Head of caudate nucleus (tissue), 42 donors: ENCODE measurements around the gene UGT1A8.
"Not testable (repeated sequence)": the region's sequence is repeated elsewhere in the genome, so short reads cannot be mapped to it uniquely, and the experiment has no call there.

Experiments used
- DNase-seq, 42 donors: peaks; one replicate each; pipeline versions ENCODE4 v3.0.0 to v3.0.0-alpha.2; 2020 to 2021; ENCODE audit warnings: mixed read lengths in 7 of 42
- intact Hi-C: fragments of 100-400 bp; cut with DNase I; formaldehyde crosslinking; loops from one replicate; pipeline ENCODE4 v1.15.0; 2022

The UGT1A8 gene

GRCh38 chr2:233680361-233681045 is 63.1 kb downstream of the UGT1A8 start:
- no peak for DNase-seq
- intact Hi-C loops: no loop called here

- intact Hi-C loops: no loop called here
- no peak for DNase-seq
Measured at GRCh38 chr2:233681521-233682099, 64.2 kb downstream of the UGT1A8 start, which contains the start of gene UGT1A7. Gene UGT1A7 (plus strand): TSS chr2:233681901. CDS start chr2:233681938, 37 bp downstream.

- DNase-seq: no peak
- intact Hi-C loops: no loop called here
Measured at GRCh38 chr2:233684640-233685039, 67.2 kb downstream of the UGT1A8 start.

- intact Hi-C loops: no loop called here
- no peak for DNase-seq
Measured at GRCh38 chr2:233686928-233687327, 69.5 kb downstream of the UGT1A8 start.

- intact Hi-C loops: no loop called here
- DNase-seq: no peak
Measured at GRCh38 chr2:233688341-233688740, 70.9 kb downstream of the UGT1A8 start.

GRCh38 chr2:233689031-233689430 is 71.6 kb downstream of the UGT1A8 start:
- DNase-seq: no peak
- intact Hi-C loops: no loop called here

- intact Hi-C loops: no loop called here
- DNase-seq: no peak
Measured at GRCh38 chr2:233689501-233689900, 72.1 kb downstream of the UGT1A8 start.

- intact Hi-C loops: no loop called here
- DNase-seq: no peak
Measured at GRCh38 chr2:233690444-233690843, 73.0 kb downstream of the UGT1A8 start.

GRCh38 chr2:233691443-233692433 is 74.3 kb downstream of the UGT1A8 start:
- DNase-seq: no peak
- intact Hi-C loops: no loop called here

GRCh38 chr2:233692648-233693047 is 75.2 kb downstream of the UGT1A8 start, which contains the start of gene UGT1A6:
Gene UGT1A6 (plus strand): TSS chr2:233692890. CDS start chr2:233693005, 115 bp downstream.
- no peak for DNase-seq
- intact Hi-C loops: no loop called here

- no peak for DNase-seq
- intact Hi-C loops: no loop called here
Measured at GRCh38 chr2:233693963-233694362, 76.5 kb downstream of the UGT1A8 start.

GRCh38 chr2:233698740-233699139 is 81.3 kb downstream of the UGT1A8 start:
- intact Hi-C loops: no loop called here
- no peak for DNase-seq

- DNase-seq: no peak
- intact Hi-C loops: no loop called here
Measured at GRCh38 chr2:233699424-233700027, 82.1 kb downstream of the UGT1A8 start.

- peak in 5 of 42 donors; percentile 4 to 14 (median 10) for DNase-seq
- intact Hi-C loops: no loop called here
Measured at GRCh38 chr2:233700028-233700635, 82.7 kb downstream of the UGT1A8 start.

GRCh38 chr2:233700842-233701241 is 83.4 kb downstream of the UGT1A8 start:
- DNase-seq, intact Hi-C loops: not testable (repeated sequence)

- intact Hi-C loops: no loop called here
- DNase-seq: no peak
Measured at GRCh38 chr2:233702238-233702637, 84.8 kb downstream of the UGT1A8 start.

GRCh38 chr2:233705911-233706506 is 88.6 kb downstream of the UGT1A8 start:
- intact Hi-C loops: no loop called here
- DNase-seq: no peak

GRCh38 chr2:233706720-233707119 is 89.3 kb downstream of the UGT1A8 start:
- intact Hi-C loops: no loop called here
- DNase-seq: no peak
